Activated CD8-positive, alpha-beta memory T cell treated with anti-CD3 and anti-CD28 coated beads, Interleukin-2, amount 50 U/mL, for 1 hour (primary cell): ENCODE results near the gene CCL25.
A peak's percentile ranks its signal among the peaks of the same experiment; 100 is the strongest.
"Not testable (repeated sequence)": the region's sequence is repeated elsewhere in the genome, so short reads cannot be mapped to it uniquely, and the experiment has no call there.

Experiments used
- DNase-seq: peaks from one replicate; pipeline ENCODE4 v3.0.0-alpha.2; 2020; ENCODE audit errors: extremely low read depth

The CCL25 gene, protein sequence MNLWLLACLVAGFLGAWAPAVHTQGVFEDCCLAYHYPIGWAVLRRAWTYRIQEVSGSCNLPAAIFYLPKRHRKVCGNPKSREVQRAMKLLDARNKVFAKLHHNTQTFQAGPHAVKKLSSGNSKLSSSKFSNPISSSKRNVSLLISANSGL

DNA sequence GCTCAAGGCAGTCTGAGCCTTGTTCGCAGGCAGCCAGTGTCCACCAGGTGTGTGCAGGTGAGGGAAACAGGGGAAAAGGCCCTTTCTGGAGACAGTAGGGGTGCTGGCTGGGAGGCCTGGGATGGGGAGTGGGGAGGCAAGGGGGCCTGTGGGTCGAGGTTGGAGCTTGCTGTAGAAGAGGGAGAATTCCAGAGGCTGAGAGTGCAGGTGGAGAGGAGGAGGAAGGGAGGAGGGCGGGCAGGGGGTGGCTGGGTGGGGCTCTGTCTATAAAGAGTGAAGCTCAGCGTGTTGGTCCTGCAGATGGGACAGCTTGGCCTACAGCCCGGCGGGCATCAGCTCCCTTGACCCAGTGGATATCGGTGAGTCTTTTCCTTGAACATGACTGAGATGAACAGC lies at the start of gene CCL25:
Gene CCL25 (plus strand): TSS at position 297 of the 396 bp plus-strand sequence. CDS start 290 bp downstream, outside the sequence.
- no peak for DNase-seq

GRCh38 chr19:8004001-8004400 lies 48.6 kb upstream of the CCL25 start:
- DNase-seq, result no peak

DNA sequence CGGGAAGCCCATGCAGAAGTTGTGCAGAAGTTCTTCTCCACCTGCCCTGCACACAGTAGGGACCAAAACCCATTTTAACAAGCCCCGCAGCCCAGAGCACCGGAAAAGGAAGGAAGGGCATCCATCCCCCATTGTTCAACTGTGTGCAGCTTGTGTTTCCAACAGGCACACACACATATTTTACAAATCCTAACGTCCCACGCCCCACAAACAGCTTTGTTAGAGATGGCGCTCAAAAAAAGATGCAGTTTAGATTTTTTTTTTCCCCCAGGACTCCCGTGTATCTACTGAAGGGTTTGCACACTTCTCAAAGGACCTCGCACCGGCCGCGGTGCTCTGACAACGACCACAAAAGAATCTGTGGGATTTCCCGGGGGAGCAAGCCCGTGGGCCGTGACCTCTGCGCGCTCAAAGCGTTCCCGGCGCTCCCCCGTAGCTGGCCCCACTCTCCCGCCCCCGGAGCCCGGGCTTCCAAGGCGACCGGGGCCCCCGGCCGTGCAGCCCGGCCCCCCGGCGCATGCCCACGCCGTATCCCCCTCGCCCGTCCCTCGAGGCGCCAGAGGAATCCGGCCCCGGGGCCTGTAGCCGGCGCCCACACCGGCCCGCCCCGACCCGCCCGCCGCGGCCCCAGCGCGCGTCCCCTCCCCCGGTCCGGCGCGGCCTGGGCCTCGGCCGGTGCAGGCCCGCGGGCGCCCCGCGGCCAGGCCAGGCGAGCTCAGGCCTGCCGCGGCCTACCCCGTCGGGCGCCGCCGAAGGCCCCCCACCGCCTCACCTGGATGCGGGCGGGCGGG lies 47.6 kb upstream of the CCL25 start:
- DNase-seq, result no peak

DNA sequence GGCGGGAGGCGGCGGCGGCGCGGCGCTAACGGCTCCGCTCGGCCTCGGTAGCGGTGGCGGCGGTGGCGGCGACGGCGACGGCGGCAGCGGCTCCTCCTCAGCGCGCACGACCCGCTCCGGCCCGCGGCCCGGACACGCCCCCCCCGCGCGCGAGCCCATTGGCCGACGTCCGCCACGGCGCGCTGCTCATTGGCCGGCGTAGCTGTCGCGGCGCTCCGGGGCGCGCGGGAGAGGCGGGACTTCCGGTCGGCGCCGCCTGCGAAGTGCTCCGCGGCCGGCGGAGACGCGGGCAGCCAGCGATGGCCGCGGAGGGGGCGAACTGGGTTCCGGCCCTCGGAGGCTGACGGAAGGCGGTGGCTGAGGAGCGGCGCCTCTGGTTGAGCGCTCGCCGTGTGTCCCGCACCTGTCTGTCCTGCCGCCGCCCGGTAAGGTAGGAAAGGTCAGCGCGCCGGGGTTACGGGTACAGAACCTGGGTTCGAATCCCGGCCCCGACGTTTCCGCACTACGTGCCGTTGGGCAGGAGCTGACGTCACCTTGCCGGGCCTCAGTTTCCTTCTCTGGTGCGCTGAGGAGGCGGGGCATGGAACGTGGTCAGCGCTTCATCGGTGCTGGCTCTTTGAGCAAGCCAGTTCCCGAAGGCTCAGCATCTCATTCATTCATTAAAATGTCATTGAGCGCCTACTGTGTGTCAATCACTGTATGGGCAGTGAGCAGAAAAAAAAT lies 46.9 kb upstream of the CCL25 start, which contains the start of gene ELAVL1:
Gene ELAVL1 (minus strand): TSS at position 108 of the 723 bp plus-strand sequence. CDS start 13,826 bp downstream, outside the sequence.
- peak; percentile 57 for DNase-seq

GRCh38 chr19:8017808-8018207 lies 34.8 kb upstream of the CCL25 start:
- DNase-seq, result no peak

DNA sequence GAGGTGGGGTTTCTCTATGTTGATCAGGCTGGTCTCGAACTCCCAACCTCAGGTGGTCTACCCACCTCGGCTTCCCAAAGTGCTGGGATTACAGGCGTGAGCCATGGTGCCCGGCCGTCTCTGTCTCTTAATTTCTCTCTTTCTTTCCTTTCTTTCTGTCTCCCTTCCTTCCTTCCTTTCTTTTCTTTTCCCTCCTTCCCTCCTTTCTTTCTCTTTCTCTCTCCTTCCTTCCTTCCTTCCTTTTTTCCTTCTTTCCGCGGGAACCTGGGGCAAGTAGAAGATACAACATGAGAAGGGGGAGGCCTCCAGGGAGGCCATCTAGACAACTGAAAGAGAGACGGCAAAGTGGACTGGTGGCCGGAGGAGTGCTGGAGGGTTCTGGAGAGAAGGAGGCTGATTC lies 31.9 kb upstream of the CCL25 start:
- DNase-seq, result no peak

DNA sequence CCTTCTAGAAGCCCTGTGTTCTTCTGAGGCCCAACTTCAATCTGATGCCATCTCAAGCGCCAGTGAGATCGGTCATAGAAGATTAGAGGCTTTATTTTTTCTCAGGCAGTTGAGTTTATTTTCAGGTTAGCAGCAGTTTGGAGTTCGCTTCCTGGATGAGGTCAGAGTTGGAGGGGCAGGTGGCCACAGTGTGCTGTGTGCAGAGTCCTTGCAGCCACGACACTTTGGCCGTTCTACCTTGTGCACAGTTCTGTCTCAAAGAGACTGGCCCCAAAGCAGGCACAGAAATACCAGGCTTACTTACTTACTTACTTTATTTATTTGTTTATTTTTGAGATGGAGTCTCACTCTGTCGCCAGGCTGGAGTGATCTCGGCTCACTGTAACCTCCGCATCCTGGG lies 31.2 kb upstream of the CCL25 start:
- no peak for DNase-seq

DNA sequence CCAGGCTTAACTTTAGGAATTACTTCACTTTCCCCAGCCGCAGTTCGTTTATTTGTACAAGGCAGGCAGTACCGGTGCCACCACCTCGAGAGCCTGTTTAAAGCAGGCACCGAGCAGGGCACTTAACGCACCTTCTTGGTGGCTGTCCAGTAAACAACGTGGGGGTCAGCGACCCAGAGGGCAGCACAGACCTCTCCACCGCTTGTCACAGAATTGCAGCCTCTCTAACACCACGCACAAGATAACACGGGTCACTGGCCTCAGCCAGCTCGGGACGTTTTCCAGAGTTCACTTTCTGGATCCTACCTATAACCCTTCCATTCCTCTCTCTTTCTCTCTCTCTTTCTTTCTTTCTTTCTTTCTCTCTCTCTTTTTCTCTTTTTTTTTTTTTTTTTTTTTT lies 30.3 kb upstream of the CCL25 start:
- DNase-seq, result no peak

- no peak for DNase-seq
Observed at GRCh38 chr19:8023371-8023770, 29.2 kb upstream of the CCL25 start.

DNA sequence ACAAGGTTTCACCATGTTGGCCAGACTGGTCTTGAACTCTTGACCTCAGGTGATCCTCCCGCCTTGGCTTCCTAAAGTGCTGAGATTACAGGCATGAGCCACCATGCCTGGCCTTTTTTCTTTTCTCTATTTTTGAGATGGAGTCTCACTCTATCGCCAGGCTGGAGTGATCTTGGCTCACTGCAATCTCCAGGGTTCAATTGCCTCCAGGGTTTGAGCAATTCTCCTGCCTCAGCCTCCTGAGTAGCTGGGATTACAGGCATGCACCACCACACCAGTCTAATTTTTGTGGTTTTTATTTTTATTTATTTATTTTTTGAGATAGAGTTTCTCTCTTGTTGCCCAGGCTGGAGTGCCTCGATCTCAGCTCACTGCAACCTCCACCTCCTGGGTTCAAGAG lies 28.3 kb upstream of the CCL25 start:
- not testable (repeated sequence) for DNase-seq

GRCh38 chr19:8025316-8025715 lies 27.2 kb upstream of the CCL25 start:
- no peak for DNase-seq

DNA sequence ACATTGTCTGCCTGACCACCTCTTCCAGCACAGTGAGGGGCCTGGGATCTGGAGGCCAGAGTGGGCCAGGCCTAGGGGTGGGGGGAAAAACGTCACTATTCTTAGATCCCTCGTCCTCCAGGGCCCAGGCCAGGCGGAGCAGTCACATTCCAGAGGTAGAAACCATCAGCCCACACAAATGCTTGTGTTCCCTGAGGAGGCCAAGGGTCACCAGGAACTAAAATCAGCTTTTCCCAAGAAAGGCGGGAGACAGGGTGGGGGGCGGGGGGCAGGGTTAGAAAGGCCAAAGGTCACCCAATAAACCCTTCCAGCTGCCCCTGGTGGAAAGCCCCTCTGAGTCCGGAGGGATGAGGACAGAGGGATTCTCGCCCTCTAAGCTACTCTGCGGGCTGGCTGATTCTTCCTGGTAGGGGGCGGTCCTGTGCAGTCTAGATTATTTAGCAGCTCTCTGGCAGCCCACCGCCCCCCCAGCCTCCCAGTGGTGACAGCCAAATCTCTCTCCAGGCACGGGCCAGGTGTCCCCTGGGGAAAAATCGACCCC lies 23.5 kb upstream of the CCL25 start:
- no peak for DNase-seq

GRCh38 chr19:8030960-8031359 lies 21.6 kb upstream of the CCL25 start:
- no peak for DNase-seq

DNA sequence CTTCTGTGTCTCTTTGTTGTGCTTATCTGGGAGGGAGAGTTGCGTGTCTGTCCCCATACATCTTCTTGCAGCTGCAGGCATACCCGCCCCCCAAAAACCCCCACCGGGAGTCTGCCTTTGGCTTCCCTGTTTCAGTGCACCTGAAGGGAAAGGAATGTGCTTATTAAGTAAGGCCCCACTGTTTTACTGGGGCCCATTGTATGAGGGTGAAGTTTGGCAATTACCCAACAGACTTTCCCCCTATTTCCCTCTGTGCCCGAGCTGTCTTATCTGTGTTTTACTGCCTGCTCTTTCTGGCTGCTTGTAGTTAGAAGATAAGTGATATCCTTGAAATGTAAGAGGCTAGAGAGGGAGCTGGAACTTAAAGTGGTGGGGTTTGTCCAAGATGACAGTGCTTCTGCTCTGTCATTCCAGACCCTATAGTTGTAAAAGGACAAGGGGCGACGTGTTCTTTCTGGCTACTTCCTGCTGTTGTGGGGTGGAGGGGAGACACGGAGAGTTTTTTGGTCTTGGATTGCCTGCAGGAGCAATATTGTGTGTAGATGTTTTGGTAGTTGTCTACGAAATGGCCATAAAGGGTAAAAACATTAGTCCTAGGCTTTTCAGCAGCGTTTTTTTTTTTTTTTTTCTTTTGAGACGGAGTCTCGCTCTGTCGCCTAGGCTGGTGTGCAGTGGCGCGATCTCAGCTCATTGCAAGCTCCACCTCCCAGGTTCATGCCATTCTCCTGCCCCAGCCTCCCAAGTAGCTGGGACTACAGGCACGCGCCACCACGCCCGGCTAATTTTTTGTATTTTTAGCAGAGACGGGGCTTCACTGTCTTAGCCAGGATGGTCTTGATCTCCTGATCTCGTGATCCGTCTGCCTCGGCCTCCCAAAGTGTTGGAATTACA lies 19.0 kb upstream of the CCL25 start:
- not testable (repeated sequence) for DNase-seq

DNA sequence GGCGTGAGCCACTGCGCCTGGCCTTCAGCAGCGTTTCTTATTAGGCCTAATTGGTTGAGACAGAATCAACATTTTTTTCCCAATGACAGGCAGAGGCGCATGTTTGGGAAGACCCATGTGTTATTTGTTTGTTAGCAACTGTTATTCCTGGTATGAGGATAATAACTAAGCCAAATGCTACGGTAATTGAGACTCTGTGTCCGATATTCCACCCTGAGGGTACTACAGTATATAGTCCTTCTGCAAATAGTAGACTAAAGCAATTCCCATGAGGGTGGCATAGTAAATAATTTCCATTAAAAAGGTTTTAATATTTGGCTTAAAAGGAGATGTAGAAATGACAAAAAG lies 18.4 kb upstream of the CCL25 start:
- DNase-seq, result no peak

GRCh38 chr19:8036434-8037099 lies 16.0 kb upstream of the CCL25 start:
- no peak for DNase-seq

- no peak for DNase-seq
Observed at GRCh38 chr19:8038815-8039214, 13.7 kb upstream of the CCL25 start.

DNA sequence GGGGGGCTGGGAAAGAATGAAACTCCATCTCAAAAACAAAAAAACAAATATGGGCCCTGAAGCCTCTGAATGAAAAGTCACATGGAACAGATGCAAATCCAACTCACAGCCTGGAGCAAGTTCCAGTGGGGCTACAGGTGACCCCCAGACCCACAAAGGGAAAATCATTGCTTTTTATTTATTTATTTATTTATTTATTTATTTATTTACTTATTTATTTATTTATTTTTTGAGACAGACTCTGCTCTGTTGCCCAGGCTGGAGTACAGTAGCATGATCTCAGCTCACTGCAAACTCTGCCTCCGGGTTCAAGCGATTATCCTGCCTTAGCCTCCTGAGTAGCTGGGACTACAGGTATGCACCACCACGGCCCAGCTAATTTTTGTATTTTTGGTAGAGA lies 13.3 kb upstream of the CCL25 start:
- no peak for DNase-seq

GRCh38 chr19:8041531-8041931 lies 11.0 kb upstream of the CCL25 start:
- DNase-seq, result no peak

DNA sequence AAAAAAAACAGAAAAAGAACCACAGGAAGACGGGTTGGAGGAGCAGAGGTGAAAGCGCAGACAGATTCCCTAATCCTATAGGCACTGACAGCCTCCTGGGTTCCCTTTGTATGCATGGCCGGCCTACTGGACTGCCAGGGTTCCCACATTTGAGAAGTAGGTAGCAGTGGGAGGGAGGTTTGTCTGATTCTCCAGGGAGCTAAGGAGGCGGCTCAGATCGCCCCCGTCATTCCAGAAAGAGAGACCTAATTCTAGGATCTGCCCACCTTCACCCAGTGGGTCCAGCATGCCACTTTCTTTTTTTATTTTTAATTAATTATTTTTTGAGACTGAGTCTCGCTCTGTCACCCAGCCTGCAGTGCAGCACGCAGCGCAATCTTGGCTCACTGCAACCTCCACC lies 9.7 kb upstream of the CCL25 start:
- no peak for DNase-seq

- DNase-seq, result no peak
Observed at GRCh38 chr19:8044018-8044417, 8.5 kb upstream of the CCL25 start.
